PFSK-1 (cell line): ENCODE data around the gene CCL22.

Source experiments
- FOXP2 ChIP-seq: optimal IDR thresholded peaks from 2 replicates; pipeline ENCODE3; 2011; ENCODE audit warnings: borderline replicate concordance, control low read depth, inconsistent platforms; ENCODE audit not compliant: insufficient read depth; ENCODE audit errors: extremely low read length, extremely low read depth
- POLR2AphosphoS5 ChIP-seq: IDR thresholded peaks from 2 replicates; pipeline ENCODE4 v1.6.1; 2012; ENCODE audit warnings: low read depth, mild to moderate bottlenecking, control low read depth, low read length, moderate library complexity
- SIN3A ChIP-seq: IDR thresholded peaks from 2 replicates; pipeline ENCODE4 v1.6.1; 2012; ENCODE audit warnings: mild to moderate bottlenecking, low read length, moderate library complexity, borderline replicate concordance; ENCODE audit not compliant: insufficient read depth
- TAF1 ChIP-seq: IDR thresholded peaks from 2 replicates; pipeline ENCODE4 v1.6.1; 2012; ENCODE audit warnings: low read length, control low read depth, borderline replicate concordance; ENCODE audit not compliant: insufficient read depth
- TF ChIP-seq, protein P1 (sequence below), 2 experiments: IDR thresholded peaks; 2 replicates each; pipeline versions ENCODE4 v1.6.1 to v1.8.0; 2011 to 2012; ENCODE audit warnings: low read depth in 2 of 2, low read length in 2 of 2, control low read depth in 1 of 2, inconsistent platforms in 1 of 2, mild to moderate bottlenecking in 1 of 2, moderate library complexity in 1 of 2; ENCODE audit not compliant: insufficient read depth in 1 of 2

The CCL22 gene

DNA sequence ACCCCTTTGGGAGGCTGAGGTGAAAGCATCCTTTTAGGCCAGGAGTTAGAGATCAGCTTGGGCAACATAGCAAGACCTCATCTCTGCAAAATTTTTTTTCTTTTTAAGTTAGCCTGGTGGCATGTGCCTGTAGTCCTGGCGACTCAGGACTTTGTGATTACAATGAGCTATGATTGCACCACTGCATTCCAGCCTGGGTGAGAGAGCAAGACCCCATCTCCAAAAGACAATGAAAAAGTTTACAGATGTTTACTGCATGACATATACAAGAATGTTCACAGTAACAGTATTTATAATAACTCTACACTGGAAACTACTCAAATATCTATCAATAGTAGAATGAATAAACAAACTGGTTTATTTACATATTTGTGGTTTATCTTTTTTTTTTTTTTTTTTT lies 33.1 kb upstream of the CCL22 start:
- TF ChIP-seq POLR2AphosphoS5 = no peak
- TF ChIP-seq SIN3A = no peak
- TF ChIP-seq, protein P1, sequence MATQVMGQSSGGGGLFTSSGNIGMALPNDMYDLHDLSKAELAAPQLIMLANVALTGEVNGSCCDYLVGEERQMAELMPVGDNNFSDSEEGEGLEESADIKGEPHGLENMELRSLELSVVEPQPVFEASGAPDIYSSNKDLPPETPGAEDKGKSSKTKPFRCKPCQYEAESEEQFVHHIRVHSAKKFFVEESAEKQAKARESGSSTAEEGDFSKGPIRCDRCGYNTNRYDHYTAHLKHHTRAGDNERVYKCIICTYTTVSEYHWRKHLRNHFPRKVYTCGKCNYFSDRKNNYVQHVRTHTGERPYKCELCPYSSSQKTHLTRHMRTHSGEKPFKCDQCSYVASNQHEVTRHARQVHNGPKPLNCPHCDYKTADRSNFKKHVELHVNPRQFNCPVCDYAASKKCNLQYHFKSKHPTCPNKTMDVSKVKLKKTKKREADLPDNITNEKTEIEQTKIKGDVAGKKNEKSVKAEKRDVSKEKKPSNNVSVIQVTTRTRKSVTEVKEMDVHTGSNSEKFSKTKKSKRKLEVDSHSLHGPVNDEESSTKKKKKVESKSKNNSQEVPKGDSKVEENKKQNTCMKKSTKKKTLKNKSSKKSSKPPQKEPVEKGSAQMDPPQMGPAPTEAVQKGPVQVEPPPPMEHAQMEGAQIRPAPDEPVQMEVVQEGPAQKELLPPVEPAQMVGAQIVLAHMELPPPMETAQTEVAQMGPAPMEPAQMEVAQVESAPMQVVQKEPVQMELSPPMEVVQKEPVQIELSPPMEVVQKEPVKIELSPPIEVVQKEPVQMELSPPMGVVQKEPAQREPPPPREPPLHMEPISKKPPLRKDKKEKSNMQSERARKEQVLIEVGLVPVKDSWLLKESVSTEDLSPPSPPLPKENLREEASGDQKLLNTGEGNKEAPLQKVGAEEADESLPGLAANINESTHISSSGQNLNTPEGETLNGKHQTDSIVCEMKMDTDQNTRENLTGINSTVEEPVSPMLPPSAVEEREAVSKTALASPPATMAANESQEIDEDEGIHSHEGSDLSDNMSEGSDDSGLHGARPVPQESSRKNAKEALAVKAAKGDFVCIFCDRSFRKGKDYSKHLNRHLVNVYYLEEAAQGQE (IDR thresholded peaks at IDR 0.05; ENCODE audit: insufficient read depth in 1 of 2, low read depth in 2 of 2, low read length in 2 of 2) = no peak
- TF ChIP-seq TAF1 = no peak
- no peak for TF ChIP-seq FOXP2

DNA sequence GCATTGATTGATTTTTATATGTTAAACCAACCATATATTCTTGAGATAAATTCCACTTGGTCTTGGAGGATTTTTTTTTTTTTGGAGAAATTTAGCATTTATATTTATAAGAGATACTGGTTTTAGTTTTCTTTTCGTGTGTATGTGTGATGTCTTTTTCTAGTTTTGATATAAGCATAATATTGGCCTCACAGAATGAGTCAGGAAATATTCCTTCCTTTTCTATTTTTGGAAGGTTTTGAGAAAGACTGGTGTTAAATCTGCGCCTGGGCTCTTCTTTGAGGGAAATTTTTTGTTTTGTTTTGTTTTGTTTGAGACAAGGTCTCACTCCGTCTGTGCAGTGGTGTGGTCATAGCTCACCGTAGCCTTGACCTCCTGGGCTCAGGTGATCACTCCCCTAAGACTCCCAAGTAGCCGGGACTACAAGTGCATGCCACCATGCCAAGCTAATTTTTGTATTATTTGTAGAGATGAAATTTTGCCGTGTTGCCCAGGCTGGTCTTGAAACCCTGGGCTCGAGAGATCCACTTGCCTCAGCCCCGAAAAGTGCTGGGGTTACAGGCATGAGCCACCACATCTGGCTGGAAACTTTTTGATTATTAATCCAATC lies 28.8 kb upstream of the CCL22 start:
- TF ChIP-seq POLR2AphosphoS5 (no peak), SIN3A (no peak), TAF1 (no peak), FOXP2 (no peak)
- TF ChIP-seq, protein P1 (IDR thresholded peaks at IDR 0.05; ENCODE audit: insufficient read depth in 1 of 2, low read depth in 2 of 2, low read length in 2 of 2) = no peak

DNA sequence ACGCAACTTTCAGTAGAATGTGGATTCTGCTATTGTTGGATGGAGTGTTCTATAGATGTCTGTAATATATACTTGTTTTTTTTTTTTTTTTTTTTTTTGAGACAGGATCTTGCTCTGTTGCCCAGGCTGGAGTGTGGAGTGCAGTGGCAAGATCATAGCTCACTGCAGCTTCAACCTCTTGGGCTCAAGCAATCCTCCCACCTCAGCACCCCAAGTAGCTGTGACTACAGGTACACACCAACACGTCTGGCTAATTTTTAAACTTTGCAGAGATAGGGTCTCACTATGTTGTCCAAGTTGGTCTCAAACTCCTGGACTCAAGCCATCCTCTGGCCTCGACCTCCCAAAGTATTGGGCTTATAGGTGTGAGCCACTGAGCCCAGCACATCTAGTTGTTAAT lies 27.2 kb upstream of the CCL22 start:
- TF ChIP-seq SIN3A = no peak
- TF ChIP-seq FOXP2 = no peak
- TF ChIP-seq TAF1 = no peak
- no peak for TF ChIP-seq POLR2AphosphoS5
- TF ChIP-seq, protein P1 (IDR thresholded peaks at IDR 0.05; ENCODE audit: insufficient read depth in 1 of 2, low read depth in 2 of 2, low read length in 2 of 2) = no peak

- TF ChIP-seq FOXP2 (no peak), POLR2AphosphoS5 (no peak), TAF1 (no peak), SIN3A (no peak)
- TF ChIP-seq, protein P1 (IDR thresholded peaks at IDR 0.05; ENCODE audit: insufficient read depth in 1 of 2, low read depth in 2 of 2, low read length in 2 of 2) = no peak
Observed at GRCh38 chr16:57333402-57333801, 25.2 kb upstream of the CCL22 start.
